Body of pancreas (tissue), 4 donors: ENCODE results near the gene TINCR.

ENCODE experiments used
- CTCF ChIP-seq, 7 experiments: fragments of 450-650 bp in 4 of 7; fragments of 200-600 bp in 3 of 7; sonication (generic) in 3 of 7; IDR thresholded peaks; one replicate each; pipeline ENCODE4 v1.5.1; 2016 to 2019; ENCODE audit warnings: antibody characterized with exemption in 7 of 7
- POLR2A ChIP-seq, 3 donors: fragments of 450-650 bp; IDR thresholded peaks; one replicate each; pipeline ENCODE4 v1.6.1; 2016; ENCODE audit warnings: antibody characterized with exemption in 3 of 3, mild to moderate bottlenecking in 2 of 3

DNA sequence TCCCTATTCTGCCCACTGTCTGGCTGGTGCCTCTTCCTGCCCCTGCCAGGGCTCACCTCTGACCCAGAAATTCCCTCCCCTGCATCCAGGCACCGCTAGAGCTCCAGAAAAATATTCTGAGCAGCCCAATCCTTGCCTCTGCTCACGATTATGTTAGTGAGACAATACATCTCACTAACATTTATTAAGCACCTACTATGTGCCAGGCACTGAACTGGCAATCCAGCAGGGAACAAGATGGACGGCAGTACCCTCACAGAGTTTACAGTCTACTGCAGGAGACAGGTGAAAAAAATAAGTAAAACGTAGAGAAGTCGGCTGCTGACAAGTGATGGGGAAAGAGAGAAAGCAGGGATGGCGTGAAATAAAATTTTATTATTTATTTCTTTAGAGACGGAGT lies 5.5 kb downstream of the TINCR start:
- TF ChIP-seq POLR2A (IDR thresholded peaks at IDR 0.05) = no peak
- no peak for TF ChIP-seq CTCF (IDR thresholded peaks at IDR 0.05)
